RWPE2 (cell line): Measurements from ENCODE around the gene ASH1L.

Source experiments
- ATAC-seq: fragments of 200-7000 bp; cut with Tn5 transposase; 3 replicates; pipeline ENCODE4 v1.9.1; 2021; ENCODE audit warnings: low read depth
- DNase-seq: peaks from one replicate; pipeline ENCODE4 v3.0.0-alpha.2; 2020; ENCODE audit warnings: low spot score
- H3K27ac ChIP-seq: fragments of 450-650 bp; 2 replicates; pipeline ENCODE4 v1.5.1; 2017; ENCODE audit warnings: mild to moderate bottlenecking; ENCODE audit not compliant: poor library complexity, severe bottlenecking
- H3K27me3 ChIP-seq: fragments of 250-450 bp; sonication (Bioruptor Pico); 2 replicates; pipeline ENCODE4 v1.5.1; 2021; ENCODE audit warnings: mild to moderate bottlenecking, moderate library complexity; ENCODE audit not compliant: insufficient read depth, poor library complexity, severe bottlenecking
- H3K36me3 ChIP-seq: fragments of 250-450 bp; sonication (Bioruptor Pico); 2 replicates; pipeline ENCODE4 v1.5.1; 2020; ENCODE audit warnings: low read depth, mild to moderate bottlenecking, moderate library complexity
- H3K4me1 ChIP-seq: fragments of 250-450 bp; sonication (Bioruptor Pico); 2 replicates; pipeline ENCODE4 v1.5.1; 2021; ENCODE audit warnings: mild to moderate bottlenecking, moderate library complexity; ENCODE audit not compliant: insufficient read depth, poor library complexity, severe bottlenecking
- H3K4me3 ChIP-seq: fragments of 250-450 bp; sonication (Bioruptor Pico); 2 replicates; pipeline ENCODE4 v1.5.1; 2021; ENCODE audit warnings: mild to moderate bottlenecking, moderate library complexity; ENCODE audit not compliant: severe bottlenecking
- H3K9me3 ChIP-seq: fragments of 250-450 bp; sonication (Bioruptor Pico); 2 replicates; pipeline ENCODE4 v1.5.1; 2021; ENCODE audit warnings: mild to moderate bottlenecking, moderate library complexity; ENCODE audit not compliant: severe bottlenecking
- CTCF ChIP-seq: fragments of 450-650 bp; IDR thresholded peaks from one replicate; pipeline ENCODE4 v1.5.1; 2017; ENCODE audit warnings: mild to moderate bottlenecking, moderate library complexity; ENCODE audit not compliant: poor library complexity, severe bottlenecking

Gene ASH1L

GRCh38 chr1:155320661-155321617 is 241.7 kb downstream of the ASH1L start, which contains the start of gene RUSC1:
TSS of gene RUSC1 (plus strand) at chr1:155320894. CDS start at chr1:155321774, 880 bp downstream.
- peak within 1 kb of the TSS; percentile 7 for H3K4me3 ChIP-seq
- no peaks in the 10 kb centered on the region for H3K9me3 ChIP-seq
- peak within 1 kb of the TSS; percentile 83 for H3K27ac ChIP-seq
- peaks cover 49% of the 10 kb centered on the region for H3K36me3 ChIP-seq
- DNase-seq (peak; percentile 79), ATAC-seq (peak; percentile 23)
- H3K4me1 ChIP-seq = no peaks in the 10 kb centered on the region
- no peak for TF ChIP-seq CTCF
- no peaks in the 10 kb centered on the region for H3K27me3 ChIP-seq

- no peak for ATAC-seq
- DNase-seq = no peak
- no peaks in the 10 kb centered on the region for H3K27me3 ChIP-seq
- H3K9me3 ChIP-seq = no peaks in the 10 kb centered on the region
- peaks cover 52% of the 10 kb centered on the region for H3K36me3 ChIP-seq
- peak overlapping the region; percentile 83 for H3K27ac ChIP-seq
- H3K4me1 ChIP-seq = no peaks in the 10 kb centered on the region
- TF ChIP-seq CTCF = no peak
- H3K4me3 ChIP-seq = no peak overlapping the region
These were observed 242.4 kb downstream of the ASH1L start for GRCh38 chr1:155320252-155320651.

GRCh38 chr1:155319536-155319935 is 243.1 kb downstream of the ASH1L start:
- Histone ChIP-seq H3K27me3 (no peaks in the 10 kb centered on the region), H3K4me1 (no peaks in the 10 kb centered on the region), H3K36me3 (peaks cover 59% of the 10 kb centered on the region), H3K9me3 (no peaks in the 10 kb centered on the region), H3K4me3 (no peak overlapping the region), H3K27ac (peak overlapping the region; percentile 83)
- ATAC-seq = no peak
- DNase-seq = no peak
- TF ChIP-seq CTCF = no peak

GRCh38 chr1:155318082-155318481 is 244.5 kb downstream of the ASH1L start:
- no peaks in the 10 kb centered on the region for H3K4me1 ChIP-seq
- ATAC-seq (no peak), DNase-seq (no peak)
- peaks cover 74% of the 10 kb centered on the region for H3K36me3 ChIP-seq
- no peaks in the 10 kb centered on the region for H3K27me3 ChIP-seq
- no peak overlapping the region for H3K4me3 ChIP-seq
- TF ChIP-seq CTCF = no peak
- H3K9me3 ChIP-seq = no peaks in the 10 kb centered on the region
- H3K27ac ChIP-seq = no peak overlapping the region

- Histone ChIP-seq H3K27ac (no peak overlapping the region), H3K36me3 (peaks cover 86% of the 10 kb centered on the region), H3K4me1 (no peaks in the 10 kb centered on the region), H3K27me3 (no peaks in the 10 kb centered on the region), H3K9me3 (no peaks in the 10 kb centered on the region), H3K4me3 (no peak overlapping the region)
- ATAC-seq (no peak), DNase-seq (no peak)
- no peak for TF ChIP-seq CTCF
These were observed 245.7 kb downstream of the ASH1L start for GRCh38 chr1:155316922-155317321.
